GM18858 (cell line): Measurements from ENCODE around the gene RHBDL1.
"Not testable (repeated sequence)": the region's sequence is repeated elsewhere in the genome, so short reads cannot be mapped to it uniquely, and the experiment has no call there.

Experiments used
- ATAC-seq: cut with Tn5 transposase; IDR thresholded peaks from one replicate; pipeline ENCODE4 v1.9.1; 2021; ENCODE audit not compliant: unreplicated experiment

Gene RHBDL1

DNA sequence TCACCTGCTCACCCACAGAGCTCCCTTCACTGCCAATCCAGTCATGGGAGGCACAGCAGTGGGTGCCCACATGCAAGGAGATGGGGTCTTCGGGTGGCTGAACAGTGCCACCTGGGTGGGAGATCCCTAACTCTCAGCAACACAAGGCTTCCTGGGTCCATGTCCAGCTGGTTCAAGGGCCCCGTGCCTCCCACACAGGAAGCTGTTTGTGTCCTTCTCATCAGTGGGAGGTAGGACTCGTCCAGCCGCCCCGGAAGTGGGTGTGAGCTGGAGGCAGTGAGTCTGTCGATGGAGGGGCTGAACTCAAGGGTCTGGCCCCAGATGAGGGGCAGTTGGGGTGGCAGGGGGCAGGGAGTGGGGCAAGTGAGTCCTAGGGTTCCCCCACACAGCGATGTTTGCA is 28.6 kb downstream of the RHBDL1 start:
- no peak for ATAC-seq

DNA sequence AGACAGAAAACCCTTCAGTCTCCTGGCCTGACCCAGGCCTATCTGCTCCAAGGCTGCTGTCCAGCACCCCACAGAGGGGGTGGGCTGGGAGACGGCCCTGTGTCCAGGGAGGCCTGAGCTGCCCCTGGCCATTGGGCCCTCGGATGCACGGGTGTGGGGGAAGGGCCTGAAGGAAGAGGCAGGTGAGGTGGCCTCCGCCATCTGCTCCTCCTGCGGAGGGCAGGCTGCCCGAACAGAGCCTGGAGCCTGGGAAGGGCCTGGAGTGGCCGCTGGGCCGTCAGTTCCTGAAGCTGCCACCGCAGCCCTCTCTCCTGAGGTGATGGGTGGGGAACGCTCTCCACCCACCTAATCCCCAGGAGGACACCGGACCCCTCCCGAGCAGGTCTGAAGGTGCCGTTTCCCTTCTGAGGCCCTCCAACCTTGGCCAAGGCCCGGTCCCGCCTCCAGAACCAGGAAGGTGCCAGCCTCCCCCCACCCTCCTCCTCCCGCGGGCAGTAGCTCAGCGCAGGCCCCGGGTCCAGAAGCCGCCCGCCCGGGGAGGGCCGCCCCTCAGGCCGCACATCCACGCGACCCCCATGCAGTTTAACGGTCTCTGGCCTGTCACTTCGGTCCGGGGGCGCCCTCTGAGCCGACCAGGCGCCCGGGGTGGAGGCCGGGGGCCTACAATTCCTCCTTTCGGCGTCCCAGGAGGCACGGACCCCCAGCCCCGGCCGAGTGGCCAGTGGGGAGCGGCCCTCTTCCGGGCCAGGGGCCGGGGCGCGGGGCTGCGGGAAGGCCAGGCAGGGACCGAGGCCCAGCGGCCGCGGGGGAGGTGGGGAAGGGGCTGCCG is 29.3 kb downstream of the RHBDL1 start:
- ATAC-seq, result no peak

- ATAC-seq, result no peak
Observed at GRCh38 chr16:705431-706188, 30.1 kb downstream of the RHBDL1 start, which contains the start of gene FBXL16. Gene FBXL16, minus strand, starts transcription at chr16:705801. Its CDS starts 8,396 bp downstream, at chr16:697405.

DNA sequence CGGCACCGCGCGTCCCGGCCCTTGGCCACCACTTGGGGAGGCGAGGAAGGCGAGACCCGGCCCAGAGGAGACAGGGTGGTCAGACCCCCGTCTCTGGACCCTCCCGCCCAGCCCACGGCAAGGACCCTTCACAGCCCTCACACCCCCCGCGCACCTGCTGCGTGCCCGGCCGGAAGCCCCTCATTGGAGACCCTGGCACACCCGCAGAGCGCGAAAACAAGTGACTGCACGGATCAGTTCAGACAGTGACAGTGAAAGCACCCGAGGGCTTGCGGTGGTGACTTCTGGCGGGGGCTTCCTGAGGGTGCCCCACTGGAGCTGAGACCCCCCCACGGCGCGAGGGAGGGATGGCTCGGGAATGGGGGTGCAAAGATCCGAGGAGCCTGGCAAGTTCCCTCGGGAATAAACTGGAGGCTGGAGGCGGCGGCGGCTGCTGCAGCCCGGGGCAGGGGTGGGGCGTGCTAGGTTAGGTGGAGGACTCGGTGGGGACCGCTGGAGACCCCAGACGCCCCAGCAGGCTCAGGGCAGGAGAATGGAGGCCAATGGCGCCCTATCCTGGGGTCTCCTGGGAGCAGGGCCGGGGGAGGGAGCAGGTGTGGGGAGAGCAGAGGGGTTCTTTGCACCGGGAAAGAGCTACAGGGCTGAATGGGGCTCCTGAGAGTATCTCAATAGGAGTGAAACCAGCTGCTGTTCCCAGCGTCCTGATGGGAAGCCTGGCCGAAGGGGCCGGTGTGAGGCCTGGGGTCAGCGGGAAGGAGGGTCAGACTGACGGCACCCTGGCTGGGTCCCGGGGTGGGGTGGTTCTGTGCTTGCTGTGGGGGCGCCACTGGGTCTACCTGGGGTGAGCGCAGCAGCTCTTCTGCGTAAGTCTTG is 31.0 kb downstream of the RHBDL1 start:
- no peak for ATAC-seq

- ATAC-seq, result no peak
Observed at GRCh38 chr16:707062-707538, 31.6 kb downstream of the RHBDL1 start.

- ATAC-seq, result no peak
Observed at GRCh38 chr16:708019-708418, 32.5 kb downstream of the RHBDL1 start.

- no peak for ATAC-seq
Observed at GRCh38 chr16:708959-709358, 33.5 kb downstream of the RHBDL1 start.

DNA sequence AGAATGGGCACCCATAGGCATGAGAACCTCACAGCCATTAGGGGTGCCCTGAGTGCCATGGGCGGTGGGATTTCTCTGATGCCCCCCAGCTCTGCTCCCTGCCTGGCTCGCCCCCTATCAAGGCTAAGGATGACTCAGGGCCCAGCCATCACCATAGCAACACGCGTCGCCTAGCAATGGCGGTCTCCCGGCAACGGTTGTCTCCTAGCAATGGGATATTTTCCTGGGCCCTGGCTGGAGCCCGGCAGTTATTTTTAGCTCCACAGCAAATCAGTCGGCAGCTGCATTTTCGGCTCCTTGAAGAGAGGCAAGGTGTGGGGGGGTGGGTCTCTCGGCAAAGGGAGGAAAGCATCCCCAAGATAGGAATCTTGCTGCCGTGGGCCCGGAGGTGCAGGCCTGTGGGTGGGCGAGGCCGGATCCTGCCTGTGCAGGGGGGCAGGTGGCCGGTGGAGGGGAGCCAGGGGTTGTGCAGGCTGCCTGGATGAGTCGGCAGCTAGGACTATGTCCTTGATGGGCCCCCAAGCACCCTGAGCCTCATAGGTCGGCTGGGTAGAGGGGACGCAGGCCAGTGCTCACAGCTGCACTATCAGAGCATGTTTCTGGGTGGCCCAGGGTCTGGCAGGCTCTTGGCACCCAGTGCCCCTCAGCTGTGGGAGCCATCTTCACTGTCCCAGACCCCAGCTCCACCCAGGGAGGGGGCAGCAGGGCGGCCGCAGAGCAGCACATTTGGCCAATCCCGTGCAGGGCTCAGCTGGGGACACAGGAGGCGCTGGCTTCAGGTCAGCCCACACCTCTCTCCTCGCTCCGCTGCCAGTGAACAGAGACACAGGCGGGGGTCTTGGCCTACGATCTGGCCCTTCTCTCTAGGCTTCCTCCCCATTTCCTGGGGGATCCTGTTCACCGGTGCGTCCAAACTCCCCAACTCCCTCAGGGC is 34.4 kb downstream of the RHBDL1 start:
- ATAC-seq, result no peak

- ATAC-seq, result no peak
Observed at GRCh38 chr16:710500-711075, 35.1 kb downstream of the RHBDL1 start.

GRCh38 chr16:711084-711483 is 35.6 kb downstream of the RHBDL1 start:
- ATAC-seq, result no peak

- ATAC-seq, result no peak
Observed at GRCh38 chr16:711548-712320, 36.3 kb downstream of the RHBDL1 start.

DNA sequence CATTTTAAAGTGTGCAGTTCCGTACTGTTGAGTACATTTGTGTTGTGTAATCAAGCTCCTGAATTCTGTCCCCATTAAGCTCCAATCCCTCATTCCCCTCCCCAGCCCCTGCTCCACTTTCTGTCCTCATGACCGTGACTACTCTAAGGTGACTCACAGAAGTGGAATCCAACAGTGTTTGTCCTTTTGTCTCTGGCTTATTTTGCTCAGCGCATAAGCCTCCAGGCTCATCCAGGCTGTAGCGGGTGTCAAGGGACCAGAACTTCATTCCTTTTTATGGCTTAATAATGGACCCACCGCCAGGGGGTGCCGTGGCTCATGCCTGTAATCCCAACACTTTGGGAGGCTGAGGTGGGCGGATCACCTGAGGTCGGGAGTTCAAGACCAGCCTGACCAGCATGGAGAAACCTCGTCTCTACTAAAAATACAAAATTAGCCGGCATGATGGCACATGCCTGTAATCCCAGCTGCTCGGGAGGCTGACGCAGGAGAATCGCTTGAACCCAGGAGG is 37.3 kb downstream of the RHBDL1 start:
- ATAC-seq, result not testable (repeated sequence)

DNA sequence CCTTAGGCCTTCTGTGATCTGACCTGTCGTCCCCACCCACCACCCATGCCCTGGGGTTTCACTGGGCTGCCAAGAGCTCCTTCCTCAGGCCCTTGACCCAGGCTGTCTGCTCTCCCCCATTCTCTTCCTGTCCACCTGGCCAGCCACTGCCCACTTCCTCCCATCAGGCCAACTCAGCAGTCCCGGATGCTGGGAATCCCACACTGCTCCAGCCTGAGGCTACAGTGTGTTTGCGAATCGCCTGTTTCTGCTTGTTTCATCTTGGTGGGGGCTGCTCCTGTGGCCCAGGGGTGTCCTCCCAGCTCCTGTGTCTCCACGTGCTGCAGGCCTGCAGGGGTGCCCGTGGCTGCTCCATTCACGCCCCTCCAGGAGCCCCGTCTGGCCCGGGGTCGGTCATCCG is 38.6 kb downstream of the RHBDL1 start:
- ATAC-seq, result no peak

GRCh38 chr16:714558-715476 is 39.3 kb downstream of the RHBDL1 start, which contains the start of gene METRN:
Gene METRN, plus strand, starts transcription at chr16:715118. Its CDS starts 172 bp downstream, at chr16:715290.
- ATAC-seq, result no peak

DNA sequence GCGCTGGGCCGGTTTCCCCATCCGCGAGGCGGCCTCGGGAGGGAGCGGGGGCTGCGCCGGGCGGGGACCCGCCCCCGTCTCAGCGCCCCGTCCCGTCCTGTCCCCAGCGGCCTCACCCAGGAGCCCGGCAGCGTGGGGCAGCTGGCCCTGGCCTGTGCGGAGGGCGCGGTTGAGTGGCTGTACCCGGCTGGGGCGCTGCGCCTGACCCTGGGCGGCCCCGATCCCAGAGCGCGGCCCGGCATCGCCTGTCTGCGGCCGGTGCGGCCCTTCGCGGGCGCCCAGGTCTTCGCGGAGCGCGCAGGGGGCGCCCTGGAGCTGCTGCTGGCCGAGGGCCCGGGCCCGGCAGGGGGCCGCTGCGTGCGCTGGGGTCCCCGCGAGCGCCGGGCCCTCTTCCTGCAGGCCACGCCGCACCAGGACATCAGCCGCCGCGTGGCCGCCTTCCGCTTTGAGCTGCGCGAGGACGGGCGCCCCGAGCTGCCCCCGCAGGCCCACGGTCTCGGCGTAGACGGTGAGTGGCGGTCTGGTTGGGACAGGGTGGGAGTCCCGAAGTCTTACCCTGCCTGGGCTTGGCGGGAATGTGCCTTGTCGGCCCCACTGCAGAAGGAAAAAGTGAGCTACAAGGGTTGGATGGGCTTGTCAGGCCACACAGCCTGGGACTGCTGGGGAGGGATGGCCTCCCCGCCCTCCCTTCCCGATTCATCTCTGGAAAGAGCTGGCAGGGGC is 40.2 kb downstream of the RHBDL1 start:
- ATAC-seq, result no peak

- no peak for ATAC-seq
Observed at GRCh38 chr16:716200-716568, 40.7 kb downstream of the RHBDL1 start.

DNA sequence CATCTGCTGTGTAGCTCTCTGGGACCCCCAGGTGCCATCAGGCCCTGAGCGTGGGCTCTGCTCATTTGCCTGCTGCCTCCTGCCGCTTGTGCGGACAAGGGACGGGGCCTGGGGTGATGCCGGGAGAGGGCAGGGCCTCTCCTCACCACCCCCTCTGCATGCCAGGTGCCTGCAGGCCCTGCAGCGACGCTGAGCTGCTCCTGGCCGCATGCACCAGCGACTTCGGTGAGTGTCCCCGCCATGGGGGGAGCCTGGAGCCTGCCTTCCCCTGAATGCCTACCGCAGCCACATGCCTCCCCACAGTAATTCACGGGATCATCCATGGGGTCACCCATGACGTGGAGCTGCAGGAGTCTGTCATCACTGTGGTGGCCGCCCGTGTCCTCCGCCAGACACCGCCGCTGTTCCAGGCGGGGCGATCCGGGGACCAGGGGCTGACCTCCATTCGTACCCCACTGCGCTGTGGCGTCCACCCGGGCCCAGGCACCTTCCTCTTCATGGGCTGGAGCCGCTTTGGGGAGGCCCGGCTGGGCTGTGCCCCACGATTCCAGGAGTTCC is 41.4 kb downstream of the RHBDL1 start:
- no peak for ATAC-seq
